Lower leg skin (tissue), 3 donors: Measurements from ENCODE around the gene ACIN1.

Experiments
- POLR2A ChIP-seq, 2 donors: fragments of 450-650 bp; IDR thresholded peaks; one replicate each; pipeline ENCODE4 v1.6.1; 2016 to 2017; ENCODE audit warnings: antibody characterized with exemption in 2 of 2, mild to moderate bottlenecking in 1 of 2, moderate library complexity in 1 of 2
- TF ChIP-seq, protein P1 (sequence below), 3 donors: fragments of 450-650 bp; IDR thresholded peaks; one replicate each; pipeline ENCODE4 v1.5.1; 2016; ENCODE audit warnings: antibody characterized with exemption in 3 of 3, mild to moderate bottlenecking in 3 of 3, moderate library complexity in 2 of 3

- TF ChIP-seq, protein P1, sequence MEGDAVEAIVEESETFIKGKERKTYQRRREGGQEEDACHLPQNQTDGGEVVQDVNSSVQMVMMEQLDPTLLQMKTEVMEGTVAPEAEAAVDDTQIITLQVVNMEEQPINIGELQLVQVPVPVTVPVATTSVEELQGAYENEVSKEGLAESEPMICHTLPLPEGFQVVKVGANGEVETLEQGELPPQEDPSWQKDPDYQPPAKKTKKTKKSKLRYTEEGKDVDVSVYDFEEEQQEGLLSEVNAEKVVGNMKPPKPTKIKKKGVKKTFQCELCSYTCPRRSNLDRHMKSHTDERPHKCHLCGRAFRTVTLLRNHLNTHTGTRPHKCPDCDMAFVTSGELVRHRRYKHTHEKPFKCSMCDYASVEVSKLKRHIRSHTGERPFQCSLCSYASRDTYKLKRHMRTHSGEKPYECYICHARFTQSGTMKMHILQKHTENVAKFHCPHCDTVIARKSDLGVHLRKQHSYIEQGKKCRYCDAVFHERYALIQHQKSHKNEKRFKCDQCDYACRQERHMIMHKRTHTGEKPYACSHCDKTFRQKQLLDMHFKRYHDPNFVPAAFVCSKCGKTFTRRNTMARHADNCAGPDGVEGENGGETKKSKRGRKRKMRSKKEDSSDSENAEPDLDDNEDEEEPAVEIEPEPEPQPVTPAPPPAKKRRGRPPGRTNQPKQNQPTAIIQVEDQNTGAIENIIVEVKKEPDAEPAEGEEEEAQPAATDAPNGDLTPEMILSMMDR (IDR thresholded peaks at IDR 0.05), result no peak
- no peak for TF ChIP-seq POLR2A (IDR thresholded peaks at IDR 0.05)
Measured at GRCh38 chr14:23043754-23044153, 51.2 kb downstream of the ACIN1 start.
